Fibroblast of the aortic adventitia (primary cell): ENCODE data around the gene MBLAC1. TPM values are rescaled to one million over a fixed set of nuclear protein-coding genes. Genes with fewer than 3 reads are reported as not detected.

Experiments used
- DNase-seq: peaks from one replicate; pipeline ENCODE4 v3.0.0-alpha.2; 2010; ENCODE audit warnings: low read depth
- H3K4me3 ChIP-seq: 2 replicates; pipeline ENCODE4 v1.5.1; 2011; ENCODE audit warnings: low read depth, mild to moderate bottlenecking, control low read depth, low read length, moderate library complexity
- total RNA-seq: library from RNA; depleted of rRNA; stranded (reverse); fragments of >200 nt; gene quantifications from 2 replicates; pipeline ENCODE4 v1.2.3, GENCODE V29; 2012; ENCODE audit warnings: low replicate concordance
- TF ChIP-seq, protein P1 (sequence below): IDR thresholded peaks from 2 replicates; pipeline ENCODE4 v1.5.1; 2011; ENCODE audit warnings: mild to moderate bottlenecking, low read length, control low read depth, inconsistent platforms; ENCODE audit not compliant: insufficient read depth

MBLAC1 gene
- total RNA-seq, 1 donor: 1.9 TPM

DNA sequence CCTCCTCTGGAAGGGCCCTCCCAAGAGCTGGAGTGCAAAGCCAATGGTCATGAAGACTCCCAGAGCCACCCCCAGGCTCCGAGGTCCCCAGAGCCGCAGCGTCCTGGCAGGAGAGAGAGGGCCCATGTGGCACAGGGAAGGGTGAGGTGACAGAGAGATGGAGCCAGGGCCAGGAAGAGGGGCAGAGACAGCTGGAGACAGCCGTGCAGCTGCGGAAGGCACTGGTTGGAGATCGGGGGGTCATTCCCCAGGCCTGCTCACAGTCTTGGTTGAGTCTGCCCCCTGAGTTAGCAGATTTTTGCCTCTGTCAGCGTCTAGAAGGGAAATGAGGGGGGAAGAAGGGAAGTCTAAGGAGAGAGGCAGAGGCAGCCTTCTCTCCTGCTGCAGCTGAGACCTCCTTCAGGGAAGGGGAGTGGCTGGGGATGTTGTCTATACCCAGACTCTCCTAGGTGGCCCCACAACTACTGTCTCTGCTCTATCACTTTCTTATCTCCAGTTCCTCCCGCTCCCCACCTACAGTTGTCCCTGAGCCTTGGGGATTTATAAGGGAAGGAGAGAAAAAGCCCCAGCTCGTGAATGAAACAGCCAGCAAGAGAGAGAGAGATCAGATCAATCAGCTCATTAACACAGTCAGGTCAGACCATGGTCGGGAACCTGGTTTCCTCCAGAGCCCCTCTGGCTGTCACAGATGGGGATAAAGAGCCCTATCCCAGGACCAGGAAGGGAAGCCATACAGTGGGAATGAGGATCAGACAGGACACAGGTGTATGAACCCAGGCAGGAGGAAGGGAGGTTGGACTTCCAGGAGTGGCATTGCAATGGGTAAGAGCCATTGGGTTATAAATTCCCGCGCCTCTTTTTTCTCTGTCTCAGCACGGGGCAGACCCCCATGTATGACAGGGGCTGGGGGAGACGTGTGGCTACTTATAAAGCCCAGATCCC lies 40.5 kb downstream of the MBLAC1 start:
- peak overlapping the region; percentile 67 for H3K4me3 ChIP-seq
- no peak for DNase-seq
- TF ChIP-seq, protein P1, sequence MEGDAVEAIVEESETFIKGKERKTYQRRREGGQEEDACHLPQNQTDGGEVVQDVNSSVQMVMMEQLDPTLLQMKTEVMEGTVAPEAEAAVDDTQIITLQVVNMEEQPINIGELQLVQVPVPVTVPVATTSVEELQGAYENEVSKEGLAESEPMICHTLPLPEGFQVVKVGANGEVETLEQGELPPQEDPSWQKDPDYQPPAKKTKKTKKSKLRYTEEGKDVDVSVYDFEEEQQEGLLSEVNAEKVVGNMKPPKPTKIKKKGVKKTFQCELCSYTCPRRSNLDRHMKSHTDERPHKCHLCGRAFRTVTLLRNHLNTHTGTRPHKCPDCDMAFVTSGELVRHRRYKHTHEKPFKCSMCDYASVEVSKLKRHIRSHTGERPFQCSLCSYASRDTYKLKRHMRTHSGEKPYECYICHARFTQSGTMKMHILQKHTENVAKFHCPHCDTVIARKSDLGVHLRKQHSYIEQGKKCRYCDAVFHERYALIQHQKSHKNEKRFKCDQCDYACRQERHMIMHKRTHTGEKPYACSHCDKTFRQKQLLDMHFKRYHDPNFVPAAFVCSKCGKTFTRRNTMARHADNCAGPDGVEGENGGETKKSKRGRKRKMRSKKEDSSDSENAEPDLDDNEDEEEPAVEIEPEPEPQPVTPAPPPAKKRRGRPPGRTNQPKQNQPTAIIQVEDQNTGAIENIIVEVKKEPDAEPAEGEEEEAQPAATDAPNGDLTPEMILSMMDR: no peak

DNA sequence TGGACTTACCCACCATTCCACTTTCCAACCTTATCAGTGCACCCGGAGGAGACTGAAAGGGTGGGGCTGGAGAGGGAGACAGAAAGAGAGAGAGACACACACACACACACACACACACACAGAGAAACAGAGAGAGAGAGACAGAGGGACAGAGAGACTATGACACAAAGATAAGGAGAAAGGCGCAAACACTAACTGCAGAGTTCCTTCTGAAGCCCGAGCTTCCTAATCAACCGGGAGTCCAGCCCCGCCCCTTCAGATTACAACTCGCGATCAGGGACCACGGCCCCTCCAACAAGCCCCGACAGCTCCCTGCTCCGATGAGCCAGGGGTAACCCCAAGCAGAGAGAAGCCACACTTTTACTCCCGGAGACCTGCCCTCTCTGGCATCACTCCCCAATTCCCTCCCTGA lies 41.2 kb downstream of the MBLAC1 start:
- TF ChIP-seq, protein P1: no peak
- DNase-seq: peak; percentile 25
- peak overlapping the region; percentile 67 for H3K4me3 ChIP-seq

DNA sequence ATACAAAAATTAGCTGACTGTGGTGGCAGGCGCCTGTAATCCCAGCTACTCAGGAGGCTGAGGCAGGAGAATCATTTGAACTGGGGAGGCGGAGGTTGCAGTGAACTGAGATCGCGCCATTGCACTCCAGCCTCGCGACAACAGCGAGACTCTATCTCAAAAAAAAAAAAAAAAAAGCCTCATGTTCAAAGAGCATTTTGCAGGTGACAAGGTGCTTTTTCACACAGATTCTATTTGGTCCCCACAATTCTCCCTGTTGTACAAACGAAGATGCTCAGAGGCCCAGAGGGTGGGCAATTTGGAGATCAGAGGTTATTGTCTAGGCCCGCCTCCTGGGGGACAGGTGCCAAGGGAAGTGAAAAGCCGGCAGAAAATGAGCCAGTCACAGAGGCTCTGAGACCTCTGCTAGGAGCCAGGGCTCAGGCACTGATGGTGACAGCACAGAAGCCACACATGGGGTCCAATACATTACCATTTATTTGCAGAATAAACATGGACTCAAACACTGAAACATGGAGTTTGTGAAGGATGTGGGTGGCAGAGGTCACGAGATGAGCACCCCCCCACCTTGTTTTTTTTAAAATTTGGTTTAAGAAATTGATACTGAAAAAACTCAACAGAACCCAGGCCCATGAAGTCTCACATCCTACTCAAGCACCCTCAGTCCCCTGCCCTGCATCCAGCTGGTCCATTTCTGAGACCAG lies 42.5 kb downstream of the MBLAC1 start:
- H3K4me3 ChIP-seq: no peak overlapping the region
- DNase-seq: no peak
- TF ChIP-seq, protein P1: no peak

DNA sequence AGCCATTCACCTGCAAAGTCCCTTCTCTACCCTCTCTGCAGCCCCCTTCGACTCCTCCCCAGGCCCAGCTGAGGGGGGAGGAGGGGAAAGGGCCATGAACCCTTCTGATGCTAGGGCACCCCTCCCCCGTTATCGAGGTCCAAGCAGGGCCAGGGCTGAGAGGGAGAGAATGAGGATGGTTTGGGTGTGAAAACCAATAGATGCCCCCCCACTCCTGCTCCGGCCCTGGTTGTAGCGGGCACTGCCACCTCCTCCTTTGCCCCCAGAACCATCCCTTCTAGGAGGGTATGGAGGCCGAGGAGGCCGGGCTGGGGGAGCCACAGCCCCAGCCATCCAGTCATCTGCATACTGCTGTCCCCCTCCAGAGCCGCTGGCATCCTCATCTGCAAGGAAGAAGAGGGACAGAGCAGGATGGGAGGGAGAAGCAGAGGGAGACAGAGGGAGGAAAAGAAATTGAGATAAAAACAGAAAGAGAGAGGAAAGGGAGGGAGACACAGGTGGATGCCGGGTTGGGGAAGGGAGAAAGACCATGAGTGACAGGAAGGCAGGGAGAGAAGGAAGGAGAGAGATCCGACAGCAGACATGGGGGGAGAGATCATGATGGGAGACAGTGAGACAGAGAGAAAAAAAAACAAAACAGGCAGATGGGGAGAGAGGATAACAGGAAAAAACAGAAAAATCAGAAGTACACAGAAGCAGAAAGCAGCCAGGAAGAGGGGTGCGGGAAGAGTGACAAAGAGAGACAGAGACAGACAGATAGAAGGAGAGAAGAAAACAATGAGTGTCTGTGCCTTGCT lies 43.5 kb downstream of the MBLAC1 start:
- no peak for DNase-seq
- H3K4me3 ChIP-seq: no peak overlapping the region
- TF ChIP-seq, protein P1: no peak

- H3K4me3 ChIP-seq: peak overlapping the region; percentile 25
- TF ChIP-seq, protein P1: no peak
- DNase-seq: no peak
Measured at GRCh38 chr7:100171087-100171681, 44.4 kb downstream of the MBLAC1 start.

- TF ChIP-seq, protein P1: no peak
- H3K4me3 ChIP-seq: no peak overlapping the region
- no peak for DNase-seq
Measured at GRCh38 chr7:100171840-100172239, 45.1 kb downstream of the MBLAC1 start.
